ENCODE results near the gene TTC39A.
A peak's percentile ranks its signal among the peaks of the same experiment; 100 is the strongest.

The TTC39A gene

GRCh38 chr1:51313961-51314777 is 16.2 kb downstream of the TTC39A start:
- peak; percentile 53 for DNase-seq

- DNase-seq: no peak
These were observed 17.0 kb downstream of the TTC39A start for GRCh38 chr1:51313268-51313852.

GRCh38 chr1:51312718-51313117 is 17.6 kb downstream of the TTC39A start:
- DNase-seq: no peak

- no peak for DNase-seq
These were observed 18.5 kb downstream of the TTC39A start for GRCh38 chr1:51311826-51312225.

- no peak for DNase-seq
These were observed 19.3 kb downstream of the TTC39A start for GRCh38 chr1:51310871-51311613.

- no peak for DNase-seq
These were observed 21.1 kb downstream of the TTC39A start for GRCh38 chr1:51309291-51309690.

- no peak for DNase-seq
These were observed 21.7 kb downstream of the TTC39A start for GRCh38 chr1:51308636-51309035.

GRCh38 chr1:51306950-51307349 is 23.4 kb downstream of the TTC39A start:
- no peak for DNase-seq

- DNase-seq: no peak
These were observed 25.0 kb downstream of the TTC39A start for GRCh38 chr1:51305371-51305823.

- DNase-seq: no peak
These were observed 26.0 kb downstream of the TTC39A start for GRCh38 chr1:51304360-51304759.

- peak; percentile 45 for DNase-seq
These were observed 26.6 kb downstream of the TTC39A start for GRCh38 chr1:51303751-51304251.

GRCh38 chr1:51303315-51303714 is 27.0 kb downstream of the TTC39A start:
- no peak for DNase-seq

- no peak for DNase-seq
These were observed 27.6 kb downstream of the TTC39A start for GRCh38 chr1:51302746-51303145.

- DNase-seq: no peak
These were observed 28.1 kb downstream of the TTC39A start for GRCh38 chr1:51302270-51302669.

- no peak for DNase-seq
These were observed 28.6 kb downstream of the TTC39A start for GRCh38 chr1:51301844-51302162.

GRCh38 chr1:51301152-51301843 is 29.1 kb downstream of the TTC39A start:
- DNase-seq: peak; percentile 24

GRCh38 chr1:51299981-51300670 is 30.2 kb downstream of the TTC39A start:
- no peak for DNase-seq

GRCh38 chr1:51299185-51299885 is 31.0 kb downstream of the TTC39A start:
- no peak for DNase-seq

GRCh38 chr1:51298322-51298705 is 32.0 kb downstream of the TTC39A start:
- DNase-seq: no peak

GRCh38 chr1:51297401-51298321 is 32.7 kb downstream of the TTC39A start:
- DNase-seq: no peak

Data from fibroblast of skin of back (primary cell).